Suppressor macrophage treated with lipopolysaccharide for 1 hour (primary cell): ENCODE results near the gene SLC39A3.
"Not testable (repeated sequence)": the region's sequence is repeated elsewhere in the genome, so short reads cannot be mapped to it uniquely, and the experiment has no call there.

Source experiments
- DNase-seq, 3 donors: peaks; one replicate each; pipeline ENCODE4 v3.0.0-alpha.2; 2020 to 2022

SLC39A3 gene

GRCh38 chr19:2721570-2722540 is 18.0 kb downstream of the SLC39A3 start:
- DNase-seq, result no peak

GRCh38 chr19:2720777-2721569 is 18.8 kb downstream of the SLC39A3 start, which contains the start of gene DIRAS1:
Gene DIRAS1, minus strand, starts transcription at chr19:2721372. Its CDS starts 3,566 bp downstream, at chr19:2717806.
- peak in 1 of 3 donors; percentile 38 for DNase-seq

- DNase-seq, result peak; percentile 32 to 47 (median 42)
Observed at GRCh38 chr19:2719920-2720776, 19.7 kb downstream of the SLC39A3 start.

GRCh38 chr19:2719232-2719735 is 20.5 kb downstream of the SLC39A3 start:
- no peak for DNase-seq

GRCh38 chr19:2717638-2718541 is 21.9 kb downstream of the SLC39A3 start:
- DNase-seq, result no peak

- no peak for DNase-seq
Observed at GRCh38 chr19:2716722-2717637, 22.8 kb downstream of the SLC39A3 start.

- no peak for DNase-seq
Observed at GRCh38 chr19:2716275-2716650, 23.6 kb downstream of the SLC39A3 start.

GRCh38 chr19:2715470-2716274 is 24.1 kb downstream of the SLC39A3 start:
- no peak for DNase-seq

- DNase-seq, result no peak
Observed at GRCh38 chr19:2714531-2715269, 25.1 kb downstream of the SLC39A3 start.

- not testable (repeated sequence) for DNase-seq
Observed at GRCh38 chr19:2714102-2714501, 25.7 kb downstream of the SLC39A3 start.

GRCh38 chr19:2713170-2713569 is 26.6 kb downstream of the SLC39A3 start:
- not testable (repeated sequence) for DNase-seq

- no peak for DNase-seq
Observed at GRCh38 chr19:2711875-2712205, 28.0 kb downstream of the SLC39A3 start.

- peak; percentile 45 to 75 (median 75) for DNase-seq
Observed at GRCh38 chr19:2711172-2711874, 28.5 kb downstream of the SLC39A3 start.

- DNase-seq, result no peak
Observed at GRCh38 chr19:2706251-2706650, 33.6 kb downstream of the SLC39A3 start.

GRCh38 chr19:2703691-2704216 is 36.1 kb downstream of the SLC39A3 start:
- no peak for DNase-seq

- no peak for DNase-seq
Observed at GRCh38 chr19:2703077-2703437, 36.8 kb downstream of the SLC39A3 start.

GRCh38 chr19:2702170-2703076 is 37.4 kb downstream of the SLC39A3 start, which contains the start of gene GNG7:
Gene GNG7, minus strand, starts transcription at chr19:2702694. Its CDS starts 182,006 bp downstream, at chr19:2520688.
- peak; percentile 95 to 100 (median 98) for DNase-seq
